ENCODE measurements around the gene CMTM1.

- TF ChIP-seq ZC3H10 (CRISPR knock-in tag; IDR thresholded peaks at IDR 0.05) (no peak), BACH2 (CRISPR knock-in tag; IDR thresholded peaks at IDR 0.05; ENCODE audit: borderline replicate concordance) (no peak), ZNF70 (CRISPR knock-in tag; IDR thresholded peaks at IDR 0.05) (no peak), CSDC2 (CRISPR knock-in tag; IDR thresholded peaks at IDR 0.05) (no peak), ARNTL (CRISPR knock-in tag; IDR thresholded peaks at IDR 0.05; ENCODE audit: borderline replicate concordance, low read depth) (no peak), RARB (CRISPR knock-in tag; IDR thresholded peaks at IDR 0.05) (no peak), GLIS3 (CRISPR knock-in tag; IDR thresholded peaks at IDR 0.05) (no peak), ZNF565 (CRISPR knock-in tag; conservative IDR thresholded peaks at IDR 0.05; ENCODE audit: low read depth) (no peak), ZFP30 (CRISPR knock-in tag; IDR thresholded peaks at IDR 0.05) (no peak)
These were observed 6.1 kb upstream of the CMTM1 start for GRCh38 chr16:66560107-66560506.
